GM12864 (cell line): Measurements from ENCODE around the gene DENND2C.
A peak's percentile ranks its signal among the peaks of the same experiment; 100 is the strongest.

Experiments
- DNase-seq: peaks from one replicate; pipeline ENCODE4 v3.0.0-alpha.2; 2011; ENCODE audit warnings: low read depth
- H3K4me3 ChIP-seq: 2 replicates; pipeline ENCODE4 v1.5.1; 2011; ENCODE audit warnings: mild to moderate bottlenecking, low read depth, low read length, control low read depth
- TF ChIP-seq, protein P1 (sequence below): IDR thresholded peaks from 2 replicates; pipeline ENCODE4 v1.5.1; 2011; ENCODE audit warnings: low read depth, mild to moderate bottlenecking, moderate library complexity, low read length, control low read depth, inconsistent platforms; ENCODE audit errors: missing control alignments

Gene DENND2C, protein sequence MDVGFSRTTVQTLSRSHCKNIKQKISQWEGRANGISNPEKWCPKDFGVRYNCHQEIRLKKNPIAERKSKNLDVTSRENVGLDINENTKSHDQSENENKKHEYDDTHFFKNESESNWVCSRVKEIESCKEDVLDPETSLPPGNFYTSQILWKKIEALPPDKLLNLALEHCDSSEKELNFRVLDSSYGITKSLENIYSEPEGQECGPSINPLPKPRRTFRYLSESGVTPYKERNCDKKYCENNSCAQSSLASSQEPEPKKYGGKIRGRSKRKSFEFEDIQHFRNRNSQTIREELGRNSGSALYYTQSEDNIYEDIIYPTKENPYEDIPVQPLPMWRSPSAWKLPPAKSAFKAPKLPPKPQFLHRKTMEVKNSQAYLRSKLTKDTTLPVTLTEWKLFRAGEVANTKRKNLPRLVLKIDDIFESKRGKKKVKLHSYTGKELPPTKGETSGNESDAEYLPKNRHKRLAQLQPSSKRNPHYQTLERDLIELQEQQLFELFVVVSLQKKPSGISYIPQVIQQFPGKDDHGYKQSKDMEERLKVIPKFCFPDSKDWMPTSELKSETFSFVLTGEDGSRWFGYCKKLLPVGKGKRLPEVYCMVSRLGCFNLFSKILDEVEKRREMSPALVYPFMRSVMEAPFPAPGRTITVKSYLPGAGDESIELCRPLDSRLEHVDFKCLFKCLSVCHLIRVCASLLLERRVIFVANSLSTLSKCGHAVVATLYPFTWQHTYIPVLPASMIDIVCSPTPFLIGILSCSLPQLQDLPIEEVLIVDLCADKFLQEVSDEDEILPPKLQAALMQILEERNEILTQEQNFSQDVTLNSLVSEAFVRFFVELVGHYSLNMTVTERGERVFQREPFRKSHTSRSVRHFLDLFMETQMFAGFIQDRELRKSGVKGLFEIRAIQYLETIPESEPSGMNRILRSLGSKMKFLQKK

DNA sequence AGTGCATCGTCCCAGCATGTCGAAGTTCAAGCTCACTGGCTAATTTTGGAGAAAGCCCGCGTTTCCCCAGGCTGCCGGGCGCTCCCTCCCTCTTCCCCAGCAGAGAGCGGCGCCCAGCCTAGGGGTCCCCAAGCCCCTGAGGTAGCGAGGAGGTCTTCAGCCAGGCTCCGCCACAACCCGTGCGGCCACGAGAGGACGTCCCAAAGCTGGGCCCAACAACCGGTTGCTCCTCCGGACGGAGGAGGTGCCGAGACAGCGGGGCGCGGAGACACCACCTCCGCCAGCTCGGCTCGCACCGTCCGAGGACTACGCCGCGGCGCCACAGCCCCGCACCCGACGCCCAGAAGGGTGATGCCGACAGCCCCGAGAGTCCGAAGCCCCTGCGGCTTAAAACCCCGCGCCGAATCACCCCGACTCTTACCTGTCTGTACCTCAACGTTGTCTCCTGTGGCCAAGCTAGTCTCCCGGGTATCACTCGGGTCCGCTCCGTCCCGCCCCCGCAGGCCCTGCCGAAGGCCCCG, at the start of gene DENND2C:
TSS of gene DENND2C (minus strand) at position 488 of the 521 bp plus-strand sequence. CDS start 44,065 bp downstream, outside the sequence.
- peak within 1 kb of the TSS; percentile 78 for H3K4me3 ChIP-seq
- TF ChIP-seq, protein P1, sequence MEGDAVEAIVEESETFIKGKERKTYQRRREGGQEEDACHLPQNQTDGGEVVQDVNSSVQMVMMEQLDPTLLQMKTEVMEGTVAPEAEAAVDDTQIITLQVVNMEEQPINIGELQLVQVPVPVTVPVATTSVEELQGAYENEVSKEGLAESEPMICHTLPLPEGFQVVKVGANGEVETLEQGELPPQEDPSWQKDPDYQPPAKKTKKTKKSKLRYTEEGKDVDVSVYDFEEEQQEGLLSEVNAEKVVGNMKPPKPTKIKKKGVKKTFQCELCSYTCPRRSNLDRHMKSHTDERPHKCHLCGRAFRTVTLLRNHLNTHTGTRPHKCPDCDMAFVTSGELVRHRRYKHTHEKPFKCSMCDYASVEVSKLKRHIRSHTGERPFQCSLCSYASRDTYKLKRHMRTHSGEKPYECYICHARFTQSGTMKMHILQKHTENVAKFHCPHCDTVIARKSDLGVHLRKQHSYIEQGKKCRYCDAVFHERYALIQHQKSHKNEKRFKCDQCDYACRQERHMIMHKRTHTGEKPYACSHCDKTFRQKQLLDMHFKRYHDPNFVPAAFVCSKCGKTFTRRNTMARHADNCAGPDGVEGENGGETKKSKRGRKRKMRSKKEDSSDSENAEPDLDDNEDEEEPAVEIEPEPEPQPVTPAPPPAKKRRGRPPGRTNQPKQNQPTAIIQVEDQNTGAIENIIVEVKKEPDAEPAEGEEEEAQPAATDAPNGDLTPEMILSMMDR: peak; percentile 2
- DNase-seq: no peak

DNA sequence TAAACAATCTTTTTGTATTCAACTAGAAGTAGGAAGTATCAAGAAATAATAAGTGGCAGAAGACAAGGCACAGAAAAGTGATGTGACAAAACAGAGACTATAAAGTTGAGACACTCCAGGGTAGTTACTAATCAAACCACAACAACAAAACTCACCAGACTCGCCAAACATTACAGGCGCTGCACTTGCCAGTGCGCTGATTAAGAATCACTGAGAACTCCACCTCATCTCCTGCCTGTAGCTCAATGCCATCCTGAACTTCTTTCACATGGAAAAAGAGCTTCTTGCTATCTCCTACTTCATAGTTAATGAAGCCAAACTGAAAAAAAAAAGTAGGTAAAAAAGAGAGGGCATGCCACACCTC, 49.6 kb upstream of the DENND2C start:
- no peak for DNase-seq
- TF ChIP-seq, protein P1: no peak
- no peak overlapping the region for H3K4me3 ChIP-seq

DNA sequence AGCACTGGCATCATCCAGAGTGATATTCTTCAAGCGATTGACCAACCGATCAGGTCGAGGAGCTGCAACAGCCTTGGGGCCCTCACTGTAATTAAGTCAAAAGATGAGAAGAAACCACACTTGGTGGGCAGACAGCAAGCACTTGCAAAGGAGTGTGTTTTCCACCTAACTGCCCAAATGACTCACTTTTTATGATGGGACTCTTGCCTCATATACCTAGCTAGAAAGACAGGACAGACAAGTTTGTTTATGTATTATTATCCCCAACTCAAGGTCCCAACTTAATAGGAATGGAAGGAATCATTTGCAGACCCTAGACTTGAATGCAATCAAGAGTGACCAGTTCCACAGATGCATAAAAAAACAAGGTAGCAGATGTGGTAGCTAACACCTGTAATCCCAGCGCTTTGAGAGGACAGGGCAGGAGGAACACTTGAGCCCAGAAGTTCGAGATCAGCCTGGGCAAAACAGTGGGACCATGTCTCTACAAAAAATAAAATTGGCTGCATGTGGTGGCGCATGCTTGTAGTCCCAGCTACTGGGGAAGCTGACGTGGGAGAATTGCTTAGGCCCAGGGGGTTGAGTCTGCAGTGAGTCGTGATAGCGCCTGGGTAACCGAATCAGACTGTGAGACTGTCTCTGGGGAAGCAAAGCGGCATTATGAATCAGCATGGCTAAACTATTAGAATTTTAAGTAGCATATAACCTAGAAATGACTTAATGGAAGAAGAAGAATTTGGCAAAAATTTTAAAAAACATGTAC, 49.0 kb upstream of the DENND2C start:
- no peak overlapping the region for H3K4me3 ChIP-seq
- TF ChIP-seq, protein P1: no peak
- no peak for DNase-seq

DNA sequence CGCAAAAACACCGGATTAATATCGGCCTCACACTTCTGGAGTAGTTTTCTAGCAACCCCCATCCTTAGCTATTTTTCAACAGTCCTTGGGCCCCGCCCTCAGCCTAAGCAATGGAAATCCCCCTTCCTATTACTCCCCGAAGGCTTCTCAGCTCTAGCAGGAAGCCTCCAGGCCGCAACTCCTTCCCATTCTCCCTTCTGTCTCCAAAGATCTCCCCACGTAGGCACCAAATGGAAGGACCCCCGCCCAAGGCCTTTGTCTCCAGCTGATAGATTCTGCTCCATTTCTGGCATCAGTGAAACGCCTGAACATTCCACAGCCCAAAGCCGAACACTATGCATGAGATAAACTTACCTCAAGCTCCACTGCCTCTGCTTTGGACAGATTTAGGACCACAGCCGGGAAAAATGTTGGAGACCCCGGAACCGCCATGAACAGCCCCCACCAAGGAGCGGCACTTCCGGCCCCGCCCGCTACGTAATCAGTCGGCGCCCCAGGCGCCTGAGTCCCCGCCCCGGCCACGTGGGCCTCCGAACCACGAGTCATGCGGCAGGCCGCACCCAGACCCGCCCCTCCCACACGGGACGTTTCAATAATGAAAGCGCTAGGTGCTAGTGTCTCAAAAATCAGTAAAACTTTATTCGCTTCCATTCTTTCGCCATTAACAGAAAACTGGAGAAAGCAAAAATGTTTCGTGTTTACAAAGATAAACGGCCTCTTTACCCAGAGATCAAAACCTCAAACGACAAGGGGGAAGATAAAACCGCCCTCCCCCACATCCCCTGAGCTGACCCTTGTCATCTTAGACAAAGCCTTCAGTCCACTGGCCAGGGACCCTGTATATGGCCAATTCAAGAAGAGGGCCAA, 46.7 kb upstream of the DENND2C start, which contains the start of gene NRAS:
TSS of gene NRAS (minus strand) at position 468 of the 867 bp plus-strand sequence. CDS start 611 bp downstream, outside the sequence.
- TF ChIP-seq, protein P1: no peak
- peak; percentile 68 for DNase-seq

DNA sequence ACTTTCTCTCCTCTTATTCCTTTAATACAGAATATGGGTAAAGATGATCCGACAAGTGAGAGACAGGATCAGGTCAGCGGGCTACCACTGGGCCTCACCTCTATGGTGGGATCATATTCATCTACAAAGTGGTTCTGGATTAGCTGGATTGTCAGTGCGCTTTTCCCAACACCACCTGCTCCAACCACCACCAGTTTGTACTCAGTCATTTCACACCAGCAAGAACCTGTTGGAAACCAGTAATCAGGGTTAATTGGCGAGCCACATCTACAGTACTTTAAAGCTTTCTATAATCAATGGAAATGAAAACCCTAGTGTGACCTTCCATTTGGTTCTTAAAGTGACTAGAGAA, 46.1 kb upstream of the DENND2C start:
- TF ChIP-seq, protein P1: no peak
- DNase-seq: no peak
- peak overlapping the region; percentile 66 for H3K4me3 ChIP-seq

More for the DNA sequence above, 46.7 kb upstream of the DENND2C start, which contains the start of gene NRAS:
- H3K4me3 ChIP-seq: peak within 1 kb of the TSS; percentile 66
